BE2C (cell line): Measurements from ENCODE around the gene GLTP.

Source experiments
- DNase-seq: peaks from one replicate; pipeline ENCODE4 v3.0.0-alpha.2; 2020
- H3K27me3 ChIP-seq: fragments of 250-450 bp; sonication (Bioruptor Pico); 2 replicates; pipeline ENCODE4 v1.5.1; 2020; ENCODE audit warnings: mild to moderate bottlenecking
- H3K36me3 ChIP-seq: fragments of 250-450 bp; sonication (Bioruptor Pico); 2 replicates; pipeline ENCODE4 v1.5.1; 2020; ENCODE audit warnings: mild to moderate bottlenecking
- H3K4me1 ChIP-seq: fragments of 250-450 bp; sonication (Bioruptor Pico); 2 replicates; pipeline ENCODE4 v1.5.1; 2020
- H3K4me3 ChIP-seq: 2 replicates; pipeline ENCODE4 v1.5.1; 2011; ENCODE audit warnings: low read depth, low read length
- H3K9me3 ChIP-seq: fragments of 250-450 bp; sonication (Bioruptor Pico); 2 replicates; pipeline ENCODE4 v1.5.1; 2020
- TF ChIP-seq, protein P1 (sequence below): IDR thresholded peaks from 2 replicates; pipeline ENCODE4 v1.5.1; 2012; ENCODE audit warnings: mild to moderate bottlenecking, low read depth, low read length

GLTP gene

DNA sequence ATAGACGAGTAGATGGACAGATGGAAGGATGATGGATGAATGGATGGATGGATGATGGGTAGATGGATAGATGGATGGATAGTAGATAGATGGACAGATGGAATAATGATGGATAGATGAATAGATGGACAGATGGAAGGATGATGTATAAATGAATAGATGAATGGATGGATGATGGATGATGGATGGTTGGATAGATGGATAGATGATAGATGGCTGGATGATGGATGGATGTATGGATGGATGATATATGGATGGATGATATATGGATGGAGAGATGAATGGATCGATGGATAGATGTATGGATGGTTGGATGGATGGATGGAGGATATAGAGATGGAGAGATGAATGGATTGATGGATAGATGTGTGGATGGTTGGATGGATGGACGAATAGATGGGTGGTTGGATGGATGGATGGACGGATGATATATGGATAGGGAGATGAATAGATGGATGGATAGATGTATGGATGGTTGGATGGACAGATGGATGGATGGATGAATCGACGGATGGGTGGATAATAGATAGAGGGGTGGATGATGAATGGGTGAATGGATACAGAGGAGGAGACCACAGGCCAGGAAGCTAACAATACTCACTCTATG, 66.4 kb downstream of the GLTP start:
- H3K36me3 ChIP-seq, result no peaks in the 10 kb centered on the region
- DNase-seq, result no peak
- H3K27me3 ChIP-seq, result no peaks in the 10 kb centered on the region
- H3K9me3 ChIP-seq, result no peaks in the 10 kb centered on the region
- no peaks in the 10 kb centered on the region for H3K4me1 ChIP-seq
- TF ChIP-seq, protein P1, sequence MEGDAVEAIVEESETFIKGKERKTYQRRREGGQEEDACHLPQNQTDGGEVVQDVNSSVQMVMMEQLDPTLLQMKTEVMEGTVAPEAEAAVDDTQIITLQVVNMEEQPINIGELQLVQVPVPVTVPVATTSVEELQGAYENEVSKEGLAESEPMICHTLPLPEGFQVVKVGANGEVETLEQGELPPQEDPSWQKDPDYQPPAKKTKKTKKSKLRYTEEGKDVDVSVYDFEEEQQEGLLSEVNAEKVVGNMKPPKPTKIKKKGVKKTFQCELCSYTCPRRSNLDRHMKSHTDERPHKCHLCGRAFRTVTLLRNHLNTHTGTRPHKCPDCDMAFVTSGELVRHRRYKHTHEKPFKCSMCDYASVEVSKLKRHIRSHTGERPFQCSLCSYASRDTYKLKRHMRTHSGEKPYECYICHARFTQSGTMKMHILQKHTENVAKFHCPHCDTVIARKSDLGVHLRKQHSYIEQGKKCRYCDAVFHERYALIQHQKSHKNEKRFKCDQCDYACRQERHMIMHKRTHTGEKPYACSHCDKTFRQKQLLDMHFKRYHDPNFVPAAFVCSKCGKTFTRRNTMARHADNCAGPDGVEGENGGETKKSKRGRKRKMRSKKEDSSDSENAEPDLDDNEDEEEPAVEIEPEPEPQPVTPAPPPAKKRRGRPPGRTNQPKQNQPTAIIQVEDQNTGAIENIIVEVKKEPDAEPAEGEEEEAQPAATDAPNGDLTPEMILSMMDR, result no peak
- no peak overlapping the region for H3K4me3 ChIP-seq

DNA sequence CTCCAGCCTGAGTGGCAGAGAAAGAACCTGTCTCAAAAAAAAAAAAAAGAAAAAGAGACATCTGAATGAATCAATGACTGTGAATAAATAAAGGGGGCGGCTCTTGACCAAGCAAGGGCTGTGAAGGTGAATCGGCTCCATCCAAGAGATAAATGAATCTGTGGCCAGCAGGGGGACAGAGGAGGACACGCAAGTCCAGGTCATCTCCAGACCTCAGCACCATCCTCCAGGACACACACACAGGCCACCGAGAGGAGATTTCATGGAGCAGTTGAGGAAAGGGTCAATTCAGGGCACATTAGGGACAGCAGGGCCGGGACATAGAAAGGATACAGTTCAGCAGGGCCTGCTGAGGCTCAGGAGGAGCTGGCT, 68.7 kb downstream of the GLTP start:
- Histone ChIP-seq H3K27me3 (no peaks in the 10 kb centered on the region), H3K4me1 (no peaks in the 10 kb centered on the region), H3K9me3 (no peaks in the 10 kb centered on the region), H3K4me3 (no peak overlapping the region), H3K36me3 (no peaks in the 10 kb centered on the region)
- DNase-seq, result no peak
- TF ChIP-seq, protein P1, result no peak

DNA sequence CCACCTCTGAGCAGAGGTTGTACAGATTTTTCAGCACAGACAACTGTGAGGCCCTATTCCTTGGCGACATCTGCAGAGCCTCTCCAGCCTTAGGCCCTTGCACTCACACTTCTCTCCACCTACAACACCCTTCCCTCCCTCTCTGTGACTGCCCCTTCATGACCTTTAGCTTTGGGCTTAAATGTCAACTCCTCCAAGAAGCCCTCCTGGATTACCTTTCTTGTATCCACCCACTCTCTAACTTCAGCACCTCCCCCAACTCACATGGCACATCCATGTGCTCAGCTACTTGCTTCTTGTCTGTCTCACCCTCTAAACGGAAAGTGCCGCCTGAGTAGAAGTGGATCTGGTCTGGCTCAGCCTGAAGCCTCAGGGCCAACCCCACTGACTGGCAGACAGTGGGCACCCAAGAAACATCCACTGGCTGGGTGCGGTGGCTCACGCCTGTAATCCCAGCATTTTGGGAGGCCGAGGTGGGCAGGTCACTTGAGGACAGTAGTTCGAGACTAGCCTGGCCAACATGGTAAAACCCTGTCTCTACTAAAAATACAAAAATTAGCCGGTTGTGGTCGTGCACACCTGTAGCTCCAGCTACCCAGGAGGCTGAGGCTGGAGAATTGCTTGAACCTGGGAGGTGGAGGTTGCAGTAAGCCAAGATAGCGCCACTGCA, 69.3 kb downstream of the GLTP start:
- H3K4me1 ChIP-seq, result no peaks in the 10 kb centered on the region
- no peak for DNase-seq
- no peaks in the 10 kb centered on the region for H3K36me3 ChIP-seq
- TF ChIP-seq, protein P1, result no peak
- no peaks in the 10 kb centered on the region for H3K9me3 ChIP-seq
- no peak overlapping the region for H3K4me3 ChIP-seq
- H3K27me3 ChIP-seq, result no peaks in the 10 kb centered on the region

DNA sequence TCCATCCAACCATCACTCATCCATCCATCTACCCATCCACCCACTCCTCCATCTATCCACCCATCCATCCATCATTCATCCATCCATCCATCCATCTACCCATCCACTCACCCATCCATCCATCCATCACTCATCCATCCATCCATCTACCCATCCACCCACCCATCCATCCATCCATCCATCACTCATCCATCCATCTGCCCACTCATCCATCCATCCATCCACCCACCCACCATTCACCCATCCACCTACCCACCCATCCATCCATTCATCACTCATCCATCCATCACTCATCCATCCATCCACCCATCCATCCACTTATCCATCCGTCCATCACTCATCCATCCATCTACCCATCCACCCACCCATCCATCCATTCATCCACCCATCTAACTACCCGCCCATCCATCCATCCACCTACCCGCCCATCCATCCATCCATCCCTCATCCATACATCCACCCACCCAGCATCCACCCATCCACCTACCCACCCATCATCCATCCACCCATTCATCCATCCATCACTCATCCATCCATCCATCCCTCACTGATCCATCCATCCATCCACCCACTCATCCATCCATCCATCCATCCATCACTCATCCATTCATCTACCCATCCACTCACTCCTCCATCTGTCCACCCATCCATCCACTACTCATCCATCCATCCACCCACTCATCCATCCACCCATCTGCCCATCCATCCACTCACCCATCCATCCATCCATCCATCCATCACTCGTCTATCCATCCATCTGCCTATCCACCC, 71.3 kb downstream of the GLTP start:
- no peaks in the 10 kb centered on the region for H3K27me3 ChIP-seq
- H3K4me3 ChIP-seq, result no peak overlapping the region
- no peak for DNase-seq
- no peaks in the 10 kb centered on the region for H3K9me3 ChIP-seq
- TF ChIP-seq, protein P1, result no peak
- no peaks in the 10 kb centered on the region for H3K36me3 ChIP-seq
- H3K4me1 ChIP-seq, result no peaks in the 10 kb centered on the region

DNA sequence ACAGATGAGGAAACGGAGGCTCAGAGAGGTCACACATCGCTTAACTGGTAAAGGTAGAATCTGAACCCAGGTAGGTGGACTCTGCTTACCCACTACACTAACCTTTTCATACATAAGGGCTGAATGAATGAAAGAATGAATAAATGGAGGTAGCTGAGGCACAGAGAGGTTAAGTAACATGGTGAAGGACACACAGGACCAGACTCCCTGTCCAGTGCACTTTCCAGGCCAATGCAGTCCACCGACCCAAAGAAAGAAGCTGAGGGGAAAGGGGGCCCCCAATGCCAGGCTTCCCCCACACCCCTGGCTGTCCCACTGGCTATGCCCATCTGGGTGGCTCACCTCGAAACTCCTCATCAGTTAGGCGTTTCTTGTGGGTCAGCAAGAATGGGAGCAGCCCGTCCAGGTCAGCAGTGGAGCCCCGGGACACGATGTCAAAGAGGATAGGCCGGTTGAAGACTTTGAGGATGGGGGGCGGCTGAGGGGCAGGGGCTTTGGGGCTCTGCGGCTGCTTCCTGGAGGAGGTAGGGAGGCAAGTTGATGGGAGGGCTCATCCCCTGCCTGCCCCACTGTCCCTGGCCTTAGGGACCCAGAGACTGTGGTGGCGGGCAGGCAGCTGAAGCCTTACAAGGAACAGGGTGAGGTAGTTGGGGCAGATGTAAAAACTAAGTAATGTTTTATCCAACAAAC, 72.2 kb downstream of the GLTP start:
- no peaks in the 10 kb centered on the region for H3K36me3 ChIP-seq
- no peaks in the 10 kb centered on the region for H3K9me3 ChIP-seq
- no peaks in the 10 kb centered on the region for H3K4me1 ChIP-seq
- no peak for DNase-seq
- TF ChIP-seq, protein P1, result no peak
- H3K27me3 ChIP-seq, result no peaks in the 10 kb centered on the region
- no peak overlapping the region for H3K4me3 ChIP-seq
